HG02870 (cell line): ENCODE data around the gene RNF212B.
"Not testable (repeated sequence)": the region's sequence is repeated elsewhere in the genome, so short reads cannot be mapped to it uniquely, and the experiment has no call there.

ENCODE experiments used
- ATAC-seq: cut with Tn5 transposase; IDR thresholded peaks from one replicate; pipeline ENCODE4 v1.9.1; 2021; ENCODE audit warnings: mild to moderate bottlenecking, moderate library complexity; ENCODE audit not compliant: unreplicated experiment

The RNF212B gene, protein sequence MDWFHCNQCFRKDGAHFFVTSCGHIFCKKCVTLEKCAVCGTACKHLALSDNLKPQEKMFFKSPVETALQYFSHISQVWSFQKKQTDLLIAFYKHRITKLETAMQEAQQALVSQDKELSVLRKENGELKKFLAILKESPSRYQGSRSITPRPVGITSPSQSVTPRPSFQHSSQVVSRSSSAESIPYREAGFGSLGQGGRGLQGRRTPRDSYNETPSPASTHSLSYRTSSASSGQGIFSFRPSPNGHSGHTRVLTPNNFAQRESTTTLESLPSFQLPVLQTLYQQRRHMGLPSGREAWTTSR

DNA sequence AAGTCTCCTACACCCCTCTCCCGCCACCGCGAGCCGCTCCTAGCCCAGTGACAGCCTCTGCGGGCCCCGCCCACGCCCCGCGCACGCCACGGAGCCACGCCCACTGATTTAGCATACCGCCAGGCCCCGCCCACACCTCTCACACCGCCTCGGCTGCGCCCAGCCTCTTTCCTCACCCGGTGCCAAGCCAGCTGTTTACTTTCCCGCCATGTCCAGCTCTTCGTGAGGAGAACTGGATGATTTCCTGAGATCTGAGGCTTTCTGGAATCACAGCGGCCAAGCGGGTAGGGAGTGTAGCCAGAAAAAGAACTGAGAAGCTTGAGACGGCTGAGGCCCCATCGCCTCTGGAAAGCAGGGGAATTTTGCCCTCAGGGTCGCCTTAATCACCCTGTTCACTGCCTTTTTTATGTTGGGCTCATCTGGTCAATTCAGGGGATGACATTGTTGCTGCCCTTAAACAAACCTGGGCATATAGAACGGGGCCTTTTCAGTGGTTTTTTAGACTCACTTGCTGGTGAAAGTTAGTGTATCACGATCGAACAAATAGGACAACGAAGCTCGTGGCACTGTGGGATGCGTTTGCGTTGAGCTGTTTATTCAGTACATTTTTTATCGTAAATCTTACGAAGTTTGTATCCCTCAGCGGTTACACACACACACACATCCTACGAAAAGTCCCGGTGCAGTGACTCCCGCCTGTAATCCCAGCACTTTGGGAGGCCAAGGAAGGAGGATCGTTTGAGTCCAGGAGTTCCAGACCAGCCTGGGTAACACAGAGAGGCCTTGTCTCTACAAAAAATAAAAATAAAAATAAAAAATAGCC lies at the start of gene RNF212B:
Gene RNF212B (plus strand): TSS at position 165 of the 823 bp plus-strand sequence. CDS start 2,410 bp downstream, outside the sequence.
- peak; percentile 75 for ATAC-seq

DNA sequence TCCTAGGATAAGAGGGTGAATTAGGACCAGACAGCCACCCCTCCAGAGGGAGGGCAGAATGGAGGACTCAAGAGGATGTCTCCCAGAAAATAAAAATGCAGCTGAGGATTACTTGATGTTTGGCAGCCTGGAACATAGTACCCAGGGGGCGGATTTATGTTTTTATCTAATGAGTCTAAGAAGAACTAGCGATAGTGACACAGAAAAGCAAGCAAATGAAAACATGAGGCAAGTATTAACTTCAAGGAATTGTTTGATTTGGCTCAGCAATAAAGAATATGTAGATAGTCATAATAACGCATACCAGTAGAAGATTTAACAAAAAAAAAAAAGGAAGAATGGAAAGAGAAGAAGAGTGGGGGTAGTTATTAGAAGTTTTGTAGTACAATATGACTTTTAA lies 44.3 kb upstream of the RNF212B start:
- ATAC-seq: no peak

DNA sequence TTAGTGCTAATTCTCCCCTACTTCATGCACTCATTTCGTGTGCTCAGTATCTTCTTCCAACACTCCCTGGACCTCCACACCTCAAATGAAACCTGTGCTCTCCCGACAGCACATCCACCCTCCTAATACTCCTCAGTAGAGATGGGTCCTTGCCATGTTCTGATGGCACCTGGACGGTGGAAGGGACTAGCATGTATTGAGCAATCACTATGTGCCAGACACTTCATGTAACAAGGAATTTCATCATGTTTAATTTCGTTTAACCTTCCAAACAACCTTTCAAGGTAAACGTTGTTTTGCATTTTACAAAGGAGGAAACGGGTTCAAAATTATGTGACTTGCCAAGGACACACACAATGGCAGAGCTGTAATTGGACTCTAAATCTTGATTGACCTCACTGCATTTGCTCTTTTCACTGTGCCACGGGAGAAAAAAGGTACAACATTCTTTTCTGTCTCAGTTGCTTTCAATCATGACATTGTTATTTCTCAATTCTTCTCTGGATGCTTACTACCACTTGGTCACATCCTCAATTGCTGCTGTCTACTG lies 42.1 kb upstream of the RNF212B start:
- ATAC-seq: no peak

DNA sequence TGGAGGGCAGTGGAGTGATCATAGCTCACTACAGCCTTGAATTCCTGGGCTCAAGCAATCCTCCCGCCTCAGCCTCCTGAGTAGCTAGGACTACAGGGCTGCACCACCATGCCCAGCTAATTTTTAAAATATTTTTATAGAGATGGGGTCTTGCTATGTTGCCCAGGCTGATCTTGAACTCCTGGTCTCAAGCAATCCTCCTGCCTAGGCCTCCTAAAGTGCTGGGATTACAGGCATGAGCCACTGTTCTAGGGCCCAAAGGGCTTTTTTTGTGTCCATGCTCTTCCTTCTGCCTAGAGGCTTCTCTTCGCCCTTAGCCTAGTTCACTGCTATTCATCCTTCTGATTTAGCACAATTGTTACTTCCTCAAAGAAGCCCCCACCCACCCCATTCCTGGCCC lies 41.2 kb upstream of the RNF212B start:
- ATAC-seq: not testable (repeated sequence)

DNA sequence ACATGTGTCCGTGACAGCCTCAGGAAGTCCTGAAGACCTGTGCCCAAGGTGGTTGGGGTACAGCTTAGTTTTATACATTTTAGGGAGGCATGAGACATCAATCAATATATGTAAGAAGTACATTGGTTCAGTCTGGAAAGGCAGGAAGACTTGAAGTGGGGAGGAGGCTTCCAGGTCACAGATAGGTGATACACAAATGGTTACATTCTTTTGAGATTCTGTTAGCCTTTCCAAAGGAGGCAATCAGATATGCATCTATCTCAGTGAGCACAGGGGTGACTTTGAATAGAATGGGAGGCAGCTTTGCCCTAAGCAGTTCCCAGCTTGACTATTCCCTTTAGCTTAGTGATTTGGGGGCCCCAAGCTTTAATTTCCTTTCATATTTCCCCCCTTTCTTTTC lies 38.6 kb upstream of the RNF212B start:
- not testable (repeated sequence) for ATAC-seq

DNA sequence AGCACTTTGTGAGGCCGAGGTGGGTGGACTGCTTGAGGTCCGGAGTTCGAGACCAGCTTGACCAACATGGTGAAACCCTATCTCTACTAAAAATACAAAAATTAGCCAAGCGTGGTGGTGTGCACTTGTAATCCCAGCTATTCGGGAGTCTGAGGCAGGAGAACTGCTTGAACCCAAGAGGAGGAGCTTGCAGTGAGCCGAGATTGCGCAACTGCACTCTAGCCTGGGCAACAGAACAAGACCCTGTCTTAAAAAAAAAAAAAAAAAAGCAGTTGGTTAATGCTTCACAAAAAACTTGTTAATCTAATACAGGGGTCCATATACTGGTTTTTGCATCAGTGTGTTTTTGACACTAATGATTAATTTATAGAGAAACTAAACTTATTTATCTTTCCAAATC lies 35.7 kb upstream of the RNF212B start:
- no peak for ATAC-seq

DNA sequence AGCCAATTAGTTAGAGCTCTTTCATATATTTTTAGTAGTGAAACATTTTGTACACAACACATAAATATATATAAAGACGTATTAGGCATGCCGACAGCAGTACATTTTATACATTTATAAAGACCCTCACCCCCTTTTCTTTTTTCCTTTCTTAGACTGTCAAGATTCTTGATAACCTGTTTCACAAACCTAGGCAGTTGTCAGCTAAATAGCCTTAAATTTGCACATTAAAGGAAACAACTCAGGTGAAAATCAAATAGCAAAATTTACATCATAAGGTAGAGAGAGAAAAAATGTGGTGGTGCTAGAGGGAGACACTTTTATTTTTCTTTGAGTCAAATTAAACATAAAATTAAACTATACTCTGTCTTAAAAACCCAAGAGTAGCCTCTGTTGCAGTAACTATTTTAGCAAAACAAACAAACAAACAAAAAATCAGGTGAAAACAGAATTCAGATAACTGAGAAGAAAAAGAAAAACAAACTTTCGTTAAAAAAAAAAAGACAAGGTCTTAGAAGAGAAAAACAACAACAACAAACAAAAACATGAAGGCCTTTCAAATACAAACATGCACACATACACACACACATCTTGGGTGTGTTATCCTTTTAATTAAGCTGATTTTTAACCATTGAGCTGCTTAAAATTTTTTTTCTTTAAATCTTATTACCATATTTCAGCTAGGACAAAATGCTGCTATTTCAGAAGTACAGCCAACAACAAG lies 31.2 kb upstream of the RNF212B start:
- no peak for ATAC-seq

DNA sequence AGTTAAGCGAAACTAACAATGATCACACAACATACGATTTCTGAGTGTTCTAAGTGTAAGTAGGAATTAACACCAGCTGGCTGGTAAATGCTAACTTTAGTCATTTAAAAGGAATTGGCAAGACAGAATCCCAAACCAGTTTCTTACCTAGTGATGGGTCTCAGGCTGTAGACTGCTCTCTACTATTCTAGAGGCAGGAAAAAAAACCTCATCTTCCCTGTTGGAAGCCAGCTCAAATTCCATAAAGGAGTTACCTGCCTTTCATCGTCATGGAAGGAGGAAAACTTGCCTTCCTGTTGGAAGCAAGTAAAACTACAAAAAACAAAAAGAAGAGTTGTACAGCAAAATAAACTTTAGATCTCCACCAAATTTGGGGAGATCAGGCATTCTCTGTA lies 30.6 kb upstream of the RNF212B start:
- ATAC-seq: no peak

DNA sequence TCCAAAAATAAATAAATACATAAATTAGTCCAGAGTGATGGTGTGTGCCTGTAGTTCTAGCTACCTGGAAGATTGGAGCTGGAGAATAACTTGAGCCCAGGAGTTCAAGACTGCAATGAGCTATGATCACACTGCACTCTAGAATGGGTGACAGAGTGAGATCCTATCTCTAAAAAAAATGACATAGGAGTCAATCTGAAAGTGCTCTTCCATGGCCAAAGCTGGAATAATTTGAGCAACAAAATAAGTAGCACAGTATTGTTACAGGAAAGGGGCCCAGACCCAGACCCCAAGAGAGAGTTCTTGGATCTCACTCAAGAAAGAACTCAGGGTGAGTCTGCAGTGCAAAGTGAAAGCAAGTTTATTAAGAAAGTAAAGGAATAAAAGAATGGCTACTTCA lies 29.4 kb upstream of the RNF212B start:
- ATAC-seq: no peak

DNA sequence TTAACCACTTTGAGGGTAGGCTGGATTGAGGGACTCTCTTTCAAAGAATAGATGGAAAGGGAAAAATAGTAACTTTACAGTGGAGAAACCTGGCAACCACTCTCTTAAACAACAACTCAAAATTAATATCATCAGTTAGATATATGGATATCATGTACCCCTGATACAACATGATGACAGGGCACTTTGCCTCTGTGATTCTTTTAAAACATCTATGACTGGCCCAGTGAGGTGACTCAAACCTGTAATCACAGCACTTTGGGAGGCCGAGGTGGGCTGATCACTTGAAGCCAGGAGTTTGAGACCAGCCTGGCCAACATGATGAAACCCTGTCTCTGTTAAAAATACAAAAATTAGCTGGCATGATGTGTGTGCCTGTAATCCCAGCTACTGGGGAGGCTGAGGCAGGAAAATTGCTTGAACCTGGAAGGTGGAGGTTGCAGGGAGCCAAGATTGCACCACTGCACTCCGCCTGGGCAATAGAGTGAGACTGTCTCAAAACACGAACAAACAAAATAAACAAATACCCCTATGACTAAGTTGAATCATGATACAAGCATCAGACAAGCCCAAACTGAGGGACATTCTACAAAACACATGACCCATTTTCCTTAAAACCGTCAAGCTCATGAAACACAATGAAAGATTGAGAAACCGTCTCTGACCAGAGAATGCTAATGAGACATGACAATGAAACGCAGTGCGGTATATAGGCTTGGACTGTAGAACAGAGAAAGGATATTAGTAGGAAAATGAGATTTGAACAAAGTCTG lies 27.9 kb upstream of the RNF212B start:
- ATAC-seq: no peak

DNA sequence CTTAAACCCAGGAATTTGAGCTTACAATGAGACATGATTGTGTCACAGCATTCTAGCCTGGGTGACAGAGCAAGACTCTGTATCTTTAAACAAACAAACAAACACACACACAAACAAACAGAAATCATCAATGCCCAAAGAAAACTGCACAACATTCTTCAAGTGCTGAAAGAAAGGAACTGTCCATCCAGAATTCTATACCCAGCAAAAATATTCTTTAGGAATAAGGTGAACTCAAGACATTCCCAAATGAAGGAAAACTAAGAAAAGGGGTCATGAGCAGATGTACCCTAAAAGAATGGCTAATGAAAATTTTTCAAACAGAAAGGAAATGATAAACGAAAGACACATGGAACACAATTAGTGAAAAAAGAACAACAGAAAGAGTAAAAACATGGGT lies 22.3 kb upstream of the RNF212B start:
- ATAC-seq: no peak

DNA sequence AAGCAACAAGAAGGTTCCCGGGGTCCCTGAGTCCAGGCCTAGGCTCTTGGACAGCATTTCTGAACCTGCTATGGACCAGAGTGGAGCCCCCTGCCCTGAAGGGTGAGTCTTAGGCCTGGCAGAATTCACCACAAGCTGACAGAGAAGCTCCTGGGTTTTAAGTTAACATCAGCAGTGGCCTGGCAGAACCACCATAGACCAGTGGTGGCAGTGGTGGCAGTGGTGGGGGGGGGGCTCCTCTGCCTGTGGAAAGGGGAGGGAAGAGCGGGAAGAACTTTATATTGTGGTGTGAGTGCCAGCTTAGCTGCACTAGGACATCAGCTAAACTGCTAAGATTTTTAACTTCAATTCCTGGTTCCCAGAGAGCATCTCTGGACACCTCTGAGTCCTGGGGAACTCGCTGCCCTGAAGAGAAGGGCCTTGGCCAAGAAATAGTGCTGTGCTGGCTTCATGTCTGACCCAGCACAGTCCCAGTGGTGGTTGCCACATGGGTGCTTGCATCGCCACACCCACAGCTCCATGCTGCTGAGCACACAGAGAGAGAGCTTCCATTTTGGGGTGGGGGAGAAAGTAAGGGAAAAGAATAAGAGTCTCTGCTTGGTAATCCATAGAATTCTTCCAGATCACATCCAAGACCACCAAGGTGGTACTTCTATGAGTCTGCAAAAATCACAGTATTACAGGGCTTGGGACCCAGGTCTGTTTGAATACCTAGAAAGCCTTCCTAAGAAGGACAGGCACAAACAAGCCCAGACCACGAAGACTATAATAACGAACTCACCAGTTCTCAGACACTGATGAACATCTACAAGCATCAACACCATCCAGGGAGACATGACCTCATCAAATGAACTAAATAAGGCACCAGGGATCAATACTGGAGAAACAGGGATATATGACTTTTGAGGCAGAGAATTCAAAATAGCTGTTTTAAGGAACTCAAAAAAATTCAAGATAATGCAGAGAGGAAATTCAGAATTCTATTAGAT lies 20.4 kb upstream of the RNF212B start:
- ATAC-seq: no peak

DNA sequence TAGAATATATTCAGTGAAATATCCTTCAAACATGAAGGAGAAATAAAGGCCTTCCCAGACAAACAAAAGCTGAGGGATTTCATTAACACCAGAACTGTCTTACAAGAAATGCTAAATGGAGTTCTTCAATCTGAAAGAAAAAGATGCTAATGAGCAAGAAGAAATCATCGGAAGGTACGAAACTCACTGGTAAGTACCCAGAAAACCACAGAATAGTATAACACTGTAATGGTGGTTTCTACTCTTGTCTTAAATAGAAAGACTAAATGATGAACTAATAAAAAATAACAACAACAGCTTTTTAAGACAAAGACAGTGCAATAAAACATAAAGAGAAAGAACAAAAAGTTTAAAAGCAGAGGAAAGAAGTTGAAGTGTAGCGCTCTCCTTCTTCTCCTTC lies 18.7 kb upstream of the RNF212B start:
- no peak for ATAC-seq

DNA sequence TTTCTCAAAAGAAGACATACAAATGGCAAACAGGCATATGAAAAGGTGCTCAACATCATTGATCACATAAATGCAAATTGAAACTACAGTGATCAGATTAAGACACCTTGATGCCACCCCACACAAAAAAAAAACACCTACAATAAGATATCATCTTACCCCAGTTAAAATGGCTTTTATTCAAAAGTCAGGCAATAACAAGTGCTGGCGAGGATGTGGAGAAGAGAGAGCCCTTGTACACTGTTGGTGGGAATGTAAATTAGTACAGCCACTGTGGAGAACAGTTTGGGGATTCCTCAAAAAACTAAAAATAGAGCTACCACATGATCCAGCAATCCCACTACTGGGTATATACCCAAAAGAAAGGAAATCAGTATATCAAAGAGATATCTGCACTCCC lies 12.8 kb upstream of the RNF212B start:
- ATAC-seq: not testable (repeated sequence)

DNA sequence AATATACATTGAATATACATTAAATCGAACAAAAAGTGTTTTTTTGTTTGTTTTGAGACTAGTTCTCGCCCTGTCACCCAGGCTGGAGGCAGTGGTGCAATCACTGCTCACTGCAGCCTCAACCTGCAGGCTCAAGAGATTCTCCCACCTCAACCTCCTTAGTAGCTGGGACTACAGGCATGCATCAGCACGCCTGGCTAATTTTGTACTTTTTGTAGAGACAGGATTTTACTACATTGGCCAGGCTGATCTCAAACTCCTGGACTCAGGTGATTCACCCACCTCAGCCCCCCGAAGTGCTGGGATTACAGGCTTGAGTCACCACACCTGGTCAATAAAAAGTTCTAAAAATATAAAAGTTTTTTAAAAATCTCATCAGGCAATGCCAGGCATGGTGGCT lies 10.2 kb upstream of the RNF212B start:
- ATAC-seq: no peak

DNA sequence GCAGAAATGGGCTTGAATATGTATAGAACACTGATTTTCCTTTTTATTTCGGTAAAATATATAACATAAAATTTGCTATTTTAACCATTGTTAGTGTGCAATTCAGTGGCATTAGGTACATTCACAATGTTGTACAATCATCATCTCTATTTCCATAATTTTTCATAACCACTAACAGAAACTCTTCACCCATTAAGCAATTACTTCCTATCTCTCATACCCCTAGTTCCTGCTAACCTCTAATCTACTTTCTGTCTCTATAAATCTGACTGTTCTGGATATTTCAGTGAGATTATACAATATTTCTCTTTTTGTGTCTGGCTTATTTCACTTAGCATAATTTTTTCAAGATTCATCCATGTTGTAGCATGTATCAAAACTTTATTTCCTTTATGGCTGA lies 8.9 kb upstream of the RNF212B start:
- no peak for ATAC-seq

DNA sequence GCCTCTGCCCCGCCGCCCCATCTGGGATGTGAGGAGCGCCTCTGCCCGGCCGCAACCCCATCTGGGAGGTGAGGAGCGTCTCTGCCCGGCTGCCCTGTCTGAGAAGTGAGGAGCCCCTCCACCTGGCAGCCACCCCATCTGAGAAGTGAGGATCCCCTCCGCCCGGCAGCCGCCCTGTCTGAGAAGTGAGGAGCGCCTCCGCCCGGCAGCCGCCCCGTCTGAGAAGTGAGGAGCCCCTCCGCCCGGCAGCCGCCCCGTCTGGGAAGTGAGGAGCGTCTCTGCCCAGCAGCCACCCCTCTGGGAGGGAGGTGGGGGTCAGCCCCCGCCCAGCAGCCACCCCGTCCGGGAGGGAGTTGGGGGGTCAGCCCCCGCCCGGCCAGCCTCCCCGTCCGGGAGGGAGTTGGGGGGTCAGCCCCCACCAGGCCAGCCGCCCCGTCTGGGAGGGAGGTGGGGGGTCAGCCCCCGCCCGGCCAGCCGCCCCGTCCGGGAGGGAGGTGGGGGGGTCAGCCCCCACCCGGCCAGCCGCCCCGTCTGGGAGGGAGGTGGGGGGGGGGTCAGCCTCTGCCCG lies 5.4 kb upstream of the RNF212B start:
- ATAC-seq: not testable (repeated sequence)

DNA sequence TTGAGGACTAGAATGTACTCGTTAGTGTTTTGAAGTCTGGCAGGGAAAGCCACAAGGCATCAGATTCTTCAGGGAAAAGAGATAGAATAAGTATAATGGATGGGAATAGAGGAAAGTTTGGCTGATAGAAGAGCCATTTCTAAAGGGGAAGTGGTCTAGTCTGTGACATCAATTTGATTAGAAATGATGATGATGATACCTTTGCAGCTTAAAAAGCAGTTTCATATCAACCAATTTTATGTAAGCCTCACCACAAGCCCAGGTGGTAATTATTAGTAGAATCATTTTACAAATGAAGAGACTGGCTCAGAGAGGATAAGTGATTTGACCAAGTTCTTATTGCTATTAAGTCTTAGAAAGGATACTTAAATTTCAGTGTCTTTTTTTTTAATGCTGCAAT lies 2.9 kb downstream of the RNF212B start:
- ATAC-seq: no peak

DNA sequence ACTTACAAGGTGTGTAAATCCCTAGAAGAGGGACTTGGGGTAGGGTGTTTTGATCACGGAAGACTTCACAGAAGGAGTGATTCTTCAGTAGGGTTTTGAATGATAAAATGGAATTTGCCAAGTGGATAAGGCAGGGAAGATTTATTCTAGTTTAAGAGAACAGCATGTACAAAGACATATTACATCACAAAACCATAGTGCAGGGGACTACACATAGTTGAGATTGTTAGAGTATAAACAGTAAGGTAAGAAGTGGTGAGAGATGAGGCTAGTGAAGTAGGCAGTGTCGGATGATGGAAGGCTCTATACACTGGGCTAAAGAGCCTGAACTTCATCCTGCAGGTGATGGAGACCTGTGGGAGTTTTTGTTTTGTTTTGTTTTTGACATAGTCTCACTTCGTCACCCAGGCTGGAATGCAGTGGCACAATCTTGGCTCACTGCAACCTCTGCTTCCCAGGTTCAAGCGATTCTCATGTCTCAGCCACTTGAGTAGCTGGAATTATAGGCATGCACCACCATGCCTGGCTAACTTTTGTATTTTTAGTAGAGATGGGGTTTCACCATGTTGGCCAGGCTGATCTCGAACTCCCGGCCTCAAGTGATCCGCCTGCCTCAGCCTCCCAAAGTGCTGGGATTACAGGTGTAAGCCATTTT lies 3.5 kb downstream of the RNF212B start:
- not testable (repeated sequence) for ATAC-seq
